Measurements from ENCODE around the gene ECI1. TPM values are rescaled to one million over a fixed set of nuclear protein-coding genes. Genes with fewer than 3 reads are reported as not detected.

The ECI1 gene
- total RNA-seq, 1 donor from 2014 or later = 36.5 TPM

DNA sequence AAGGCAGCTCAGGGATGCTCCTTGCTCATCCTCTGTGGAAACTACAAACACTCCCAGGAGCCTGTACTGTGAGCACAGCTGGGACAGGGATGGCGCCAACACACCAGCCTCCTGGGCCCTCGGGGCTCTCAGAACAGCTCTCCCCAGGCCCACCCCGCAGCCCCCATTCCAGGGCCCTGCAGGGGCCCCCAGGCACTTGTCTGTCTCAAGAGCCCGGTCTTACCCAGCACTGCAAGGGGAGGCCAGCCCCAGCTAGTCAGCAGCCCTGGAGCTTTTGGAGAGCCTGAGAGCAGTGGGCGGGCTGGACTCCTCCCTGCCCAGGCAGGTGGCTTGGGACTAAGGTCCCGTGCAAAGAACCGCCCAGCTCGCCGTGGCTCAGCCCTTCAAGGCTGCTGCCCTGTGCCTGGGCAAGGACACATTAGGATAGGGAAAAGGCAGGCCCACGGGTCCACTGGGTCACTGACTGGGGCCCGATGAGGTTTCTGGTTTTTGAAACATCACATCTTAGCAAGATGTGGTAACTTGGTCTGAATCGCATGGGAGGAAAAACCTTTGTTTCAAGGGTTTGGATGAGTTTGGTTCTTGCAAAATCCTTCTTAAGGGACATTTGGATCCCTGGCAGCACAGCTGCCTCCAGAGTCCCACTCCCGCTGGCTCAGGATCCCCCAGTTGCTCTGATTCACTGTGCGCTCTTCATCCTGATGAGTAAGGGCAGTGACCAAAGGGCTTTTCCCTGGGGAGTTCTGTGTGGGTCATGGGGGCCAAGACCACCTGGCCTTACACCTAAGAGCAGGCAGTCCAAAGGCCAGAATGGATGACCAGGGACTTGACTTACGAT lies 12.3 kb downstream of the ECI1 start:
- Mint-ChIP-seq H3K4me3 (no peak overlapping the region), H3K27me3 (ENCODE audit: insufficient read depth) (peaks cover 2% of the 10 kb centered on the region)

DNA sequence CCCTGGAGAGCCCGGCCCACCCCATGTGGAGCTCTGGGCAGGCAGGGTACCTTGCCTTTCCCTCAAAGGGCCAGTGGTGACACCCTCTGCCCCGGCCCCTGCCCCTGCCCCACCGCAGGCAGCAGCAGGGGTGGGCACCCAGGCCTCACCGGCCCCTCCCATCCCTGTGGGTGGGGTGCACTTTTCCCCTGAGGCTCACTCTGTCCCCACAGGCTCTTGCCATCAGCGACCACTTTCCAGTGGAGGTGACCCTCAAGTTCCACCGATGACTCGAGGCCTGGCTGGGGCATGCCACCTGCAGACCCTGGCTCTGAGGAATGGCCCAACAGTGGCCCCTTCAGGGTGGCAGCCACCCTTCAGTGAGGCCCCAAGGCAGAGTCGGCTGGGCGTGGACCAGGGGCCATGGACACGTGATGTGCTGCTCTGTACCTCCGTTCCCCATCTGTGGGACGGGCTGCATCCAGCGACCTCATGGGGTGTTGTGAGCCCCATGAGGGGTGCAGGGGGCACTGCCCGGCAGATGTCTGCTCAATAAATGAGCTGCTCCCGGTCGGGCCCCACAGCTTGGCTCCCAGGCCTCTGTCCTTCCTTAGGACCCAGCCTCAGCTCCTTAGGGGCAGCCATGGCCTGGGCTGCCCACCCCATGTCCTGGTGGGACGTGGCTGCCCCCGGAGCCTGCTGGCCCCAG lies 13.1 kb downstream of the ECI1 start:
- DNase-seq (ENCODE audit: low spot score) = no peak
- intact Hi-C loops (cut with micrococcal nuclease) = no loop called here
- peaks cover 7% of the 10 kb centered on the region for H3K36me3 Mint-ChIP-seq (ENCODE audit: low read depth)
- no peaks in the 10 kb centered on the region for H3K4me1 Mint-ChIP-seq (ENCODE audit: low read depth)
- no peak overlapping the region for H3K4me3 Mint-ChIP-seq
- H3K27ac Mint-ChIP-seq = no peak overlapping the region
- no peaks in the 10 kb centered on the region for H3K9me3 Mint-ChIP-seq
- H3K27me3 Mint-ChIP-seq (ENCODE audit: insufficient read depth) = peaks cover 2% of the 10 kb centered on the region

More for the DNA sequence above, 12.3 kb downstream of the ECI1 start:
- H3K4me1 Mint-ChIP-seq (ENCODE audit: low read depth) = no peaks in the 10 kb centered on the region
- intact Hi-C loops (cut with micrococcal nuclease) = no loop called here
- H3K27ac Mint-ChIP-seq = no peak overlapping the region
- H3K36me3 Mint-ChIP-seq (ENCODE audit: low read depth) = peaks cover 7% of the 10 kb centered on the region
- DNase-seq (ENCODE audit: low spot score) = no peak
- H3K9me3 Mint-ChIP-seq = no peaks in the 10 kb centered on the region

DNA sequence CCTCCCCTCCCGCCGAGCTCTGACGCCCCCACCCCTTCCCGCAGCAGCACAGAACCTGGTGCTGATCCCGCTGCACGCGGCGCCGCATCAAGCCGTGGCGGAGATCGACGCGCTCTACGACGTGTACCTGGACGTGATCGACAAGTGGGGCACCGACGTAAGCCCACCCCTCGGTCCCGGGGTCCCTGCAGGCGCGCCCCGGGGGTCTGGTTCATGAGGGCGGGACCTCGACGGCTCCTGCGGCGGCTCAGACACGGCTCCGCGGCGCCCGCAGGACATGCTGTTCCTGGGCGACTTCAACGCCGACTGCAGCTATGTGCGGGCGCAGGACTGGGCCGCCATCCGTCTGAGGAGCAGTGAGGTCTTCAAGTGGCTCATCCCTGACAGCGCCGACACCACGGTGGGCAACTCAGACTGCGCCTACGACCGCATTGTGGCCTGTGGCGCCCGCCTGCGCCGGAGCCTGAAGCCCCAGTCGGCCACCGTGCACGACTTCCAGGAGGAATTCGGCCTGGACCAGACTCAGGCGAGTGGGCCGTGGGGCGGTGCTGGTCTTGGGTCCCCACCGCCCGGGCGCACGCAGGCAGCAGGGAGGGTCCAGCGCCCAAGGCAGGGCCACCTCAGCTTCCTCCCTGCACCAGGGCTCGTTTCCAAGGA lies 13.8 kb downstream of the ECI1 start:
- peaks cover 7% of the 10 kb centered on the region for H3K36me3 Mint-ChIP-seq (ENCODE audit: low read depth)
- no peak overlapping the region for H3K4me3 Mint-ChIP-seq
- no peak overlapping the region for H3K27ac Mint-ChIP-seq
- peaks cover 2% of the 10 kb centered on the region for H3K27me3 Mint-ChIP-seq (ENCODE audit: insufficient read depth)
- H3K4me1 Mint-ChIP-seq (ENCODE audit: low read depth) = no peaks in the 10 kb centered on the region
- no peaks in the 10 kb centered on the region for H3K9me3 Mint-ChIP-seq
- DNase-seq (ENCODE audit: low spot score) = no peak
- intact Hi-C loops (cut with micrococcal nuclease) = no loop called here

- Mint-ChIP-seq H3K9me3 (no peaks in the 10 kb centered on the region), H3K4me1 (ENCODE audit: low read depth) (no peaks in the 10 kb centered on the region), H3K4me3 (no peak overlapping the region), H3K27me3 (ENCODE audit: insufficient read depth) (peaks cover 2% of the 10 kb centered on the region), H3K27ac (no peak overlapping the region), H3K36me3 (ENCODE audit: low read depth) (peaks cover 5% of the 10 kb centered on the region)
- no peak for DNase-seq (ENCODE audit: low spot score)
- intact Hi-C loops (cut with micrococcal nuclease) = no loop called here
Observed at GRCh38 chr16:2237102-2237482, 14.3 kb downstream of the ECI1 start.

- H3K27me3 Mint-ChIP-seq (ENCODE audit: insufficient read depth) = peaks cover 2% of the 10 kb centered on the region
- intact Hi-C loops (cut with micrococcal nuclease) = no loop called here
- H3K27ac Mint-ChIP-seq = no peak within 1 kb of the TSS
- H3K4me1 Mint-ChIP-seq (ENCODE audit: low read depth) = no peaks in the 10 kb centered on the region
- H3K4me3 Mint-ChIP-seq = no peak within 1 kb of the TSS
- peaks cover 5% of the 10 kb centered on the region for H3K36me3 Mint-ChIP-seq (ENCODE audit: low read depth)
- no peaks in the 10 kb centered on the region for H3K9me3 Mint-ChIP-seq
- no peak for DNase-seq (ENCODE audit: low spot score)
Observed at GRCh38 chr16:2236337-2237101, 14.9 kb downstream of the ECI1 start, which contains the start of gene DNASE1L2. DNASE1L2 (plus strand) TSS chr16:2236444; CDS start chr16:2236817, 373 bp downstream.

DNA sequence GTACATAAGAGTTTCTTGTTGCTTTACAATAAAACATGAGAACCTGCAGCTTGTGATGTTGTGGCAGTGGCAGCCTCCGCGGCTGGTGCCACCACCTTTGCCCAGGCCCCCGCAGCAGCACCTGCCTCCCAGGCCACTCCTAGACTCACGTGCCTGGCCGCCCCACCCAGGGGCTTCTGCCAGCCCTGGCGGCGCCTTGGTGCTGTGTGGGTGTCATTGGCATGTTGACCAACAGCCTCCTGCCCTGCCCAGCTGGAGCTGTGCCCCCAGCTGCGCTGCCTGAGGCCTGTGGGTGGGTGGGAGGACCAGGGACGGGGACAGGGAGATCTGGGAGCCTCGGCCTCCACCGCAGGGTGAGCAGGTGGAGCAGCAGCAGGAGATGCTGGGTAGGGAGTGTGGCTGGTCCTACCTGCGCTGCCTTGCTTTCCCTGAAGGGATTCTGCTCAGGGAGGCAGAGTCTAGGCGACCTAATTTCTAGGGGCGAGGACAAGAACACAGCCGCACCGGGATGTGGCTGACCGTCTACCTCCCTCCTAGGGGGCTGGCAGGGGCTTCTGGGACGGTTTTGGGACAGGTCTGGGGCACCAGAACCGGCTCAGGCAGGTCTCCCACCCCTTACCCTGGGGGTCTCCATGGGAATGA lies 15.6 kb downstream of the ECI1 start:
- Mint-ChIP-seq H3K4me3 (no peak overlapping the region), H3K9me3 (no peaks in the 10 kb centered on the region), H3K27me3 (ENCODE audit: insufficient read depth) (peaks cover 2% of the 10 kb centered on the region), H3K27ac (no peak overlapping the region), H3K4me1 (ENCODE audit: low read depth) (no peaks in the 10 kb centered on the region), H3K36me3 (ENCODE audit: low read depth) (peaks cover 5% of the 10 kb centered on the region)
- intact Hi-C loops (cut with micrococcal nuclease) = no loop called here
- DNase-seq (ENCODE audit: low spot score) = no peak

- peaks cover 2% of the 10 kb centered on the region for H3K27me3 Mint-ChIP-seq (ENCODE audit: insufficient read depth)
- DNase-seq (ENCODE audit: low spot score) = no peak
- H3K27ac Mint-ChIP-seq = no peak overlapping the region
- intact Hi-C loops (cut with micrococcal nuclease) = no loop called here
- H3K36me3 Mint-ChIP-seq (ENCODE audit: low read depth) = peaks cover 5% of the 10 kb centered on the region
- no peaks in the 10 kb centered on the region for H3K4me1 Mint-ChIP-seq (ENCODE audit: low read depth)
- no peak overlapping the region for H3K4me3 Mint-ChIP-seq
- no peaks in the 10 kb centered on the region for H3K9me3 Mint-ChIP-seq
Observed at GRCh38 chr16:2235234-2235651, 16.1 kb downstream of the ECI1 start.

- Mint-ChIP-seq H3K36me3 (ENCODE audit: low read depth) (peaks cover 8% of the 10 kb centered on the region), H3K4me1 (ENCODE audit: low read depth) (no peaks in the 10 kb centered on the region), H3K9me3 (no peaks in the 10 kb centered on the region), H3K4me3 (no peak overlapping the region), H3K27me3 (ENCODE audit: insufficient read depth) (peaks cover 2% of the 10 kb centered on the region), H3K27ac (no peak overlapping the region)
- DNase-seq (ENCODE audit: low spot score) = no peak
- intact Hi-C loops (cut with micrococcal nuclease) = no loop called here
Observed at GRCh38 chr16:2234813-2235170, 16.6 kb downstream of the ECI1 start.

- H3K9me3 Mint-ChIP-seq = no peaks in the 10 kb centered on the region
- no peak for DNase-seq (ENCODE audit: low spot score)
- H3K27ac Mint-ChIP-seq = no peak overlapping the region
- H3K36me3 Mint-ChIP-seq (ENCODE audit: low read depth) = peaks cover 9% of the 10 kb centered on the region
- H3K4me1 Mint-ChIP-seq (ENCODE audit: low read depth) = no peaks in the 10 kb centered on the region
- no peak overlapping the region for H3K4me3 Mint-ChIP-seq
- H3K27me3 Mint-ChIP-seq (ENCODE audit: insufficient read depth) = peaks cover 2% of the 10 kb centered on the region
- intact Hi-C loops (cut with micrococcal nuclease) = no loop called here
Observed at GRCh38 chr16:2233872-2234812, 17.2 kb downstream of the ECI1 start.

- no peak for DNase-seq (ENCODE audit: low spot score)
- Mint-ChIP-seq H3K9me3 (no peaks in the 10 kb centered on the region), H3K27me3 (ENCODE audit: insufficient read depth) (peaks cover 2% of the 10 kb centered on the region), H3K4me1 (ENCODE audit: low read depth) (no peaks in the 10 kb centered on the region), H3K27ac (no peak overlapping the region), H3K4me3 (no peak overlapping the region), H3K36me3 (ENCODE audit: low read depth) (peaks cover 9% of the 10 kb centered on the region)
- intact Hi-C loops (cut with micrococcal nuclease) = no loop called here
Observed at GRCh38 chr16:2233046-2233775, 18.2 kb downstream of the ECI1 start.
